ENCODE measurements around the gene DACT3.

DNA sequence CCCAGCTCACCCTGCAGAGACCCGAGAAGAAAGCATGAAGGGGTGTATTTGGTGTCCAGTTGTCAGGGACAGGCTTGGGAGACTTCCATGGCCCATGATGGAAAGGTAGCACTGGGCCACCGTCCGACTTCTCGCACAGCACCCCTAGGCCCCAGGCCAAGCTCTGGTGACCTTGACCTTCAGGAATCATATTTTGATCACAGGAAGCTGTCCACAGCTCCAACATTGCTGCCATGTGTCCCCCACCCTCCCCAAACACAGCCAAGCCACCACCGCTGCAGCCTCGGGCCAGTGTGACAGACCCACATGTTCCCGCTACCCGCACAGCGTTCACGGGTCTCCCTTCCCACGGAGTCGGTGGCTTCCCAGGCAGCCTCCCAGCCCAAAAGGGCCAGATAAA is 35.3 kb downstream of the DACT3 start:
- TF ChIP-seq EZH2 (IDR thresholded peaks at IDR 0.05; ENCODE audit: low read length, missing control alignments): no peak
- TF ChIP-seq, protein P1, sequence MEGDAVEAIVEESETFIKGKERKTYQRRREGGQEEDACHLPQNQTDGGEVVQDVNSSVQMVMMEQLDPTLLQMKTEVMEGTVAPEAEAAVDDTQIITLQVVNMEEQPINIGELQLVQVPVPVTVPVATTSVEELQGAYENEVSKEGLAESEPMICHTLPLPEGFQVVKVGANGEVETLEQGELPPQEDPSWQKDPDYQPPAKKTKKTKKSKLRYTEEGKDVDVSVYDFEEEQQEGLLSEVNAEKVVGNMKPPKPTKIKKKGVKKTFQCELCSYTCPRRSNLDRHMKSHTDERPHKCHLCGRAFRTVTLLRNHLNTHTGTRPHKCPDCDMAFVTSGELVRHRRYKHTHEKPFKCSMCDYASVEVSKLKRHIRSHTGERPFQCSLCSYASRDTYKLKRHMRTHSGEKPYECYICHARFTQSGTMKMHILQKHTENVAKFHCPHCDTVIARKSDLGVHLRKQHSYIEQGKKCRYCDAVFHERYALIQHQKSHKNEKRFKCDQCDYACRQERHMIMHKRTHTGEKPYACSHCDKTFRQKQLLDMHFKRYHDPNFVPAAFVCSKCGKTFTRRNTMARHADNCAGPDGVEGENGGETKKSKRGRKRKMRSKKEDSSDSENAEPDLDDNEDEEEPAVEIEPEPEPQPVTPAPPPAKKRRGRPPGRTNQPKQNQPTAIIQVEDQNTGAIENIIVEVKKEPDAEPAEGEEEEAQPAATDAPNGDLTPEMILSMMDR (conservative IDR thresholded peaks at IDR 0.05 in 1 of 2, IDR thresholded peaks at IDR 0.05 in 1 of 2; ENCODE audit: low read depth in 1 of 2, low read length in 2 of 2): no peak
